ENCODE measurements around the gene FGFRL1. TPM values are rescaled to one million over a fixed set of nuclear protein-coding genes. Genes with fewer than 3 reads are reported as not detected.

Gene FGFRL1
- total RNA-seq, 6 experiments from 2014 or later, result 27.9 to 60.1 (median 45.7) TPM

DNA sequence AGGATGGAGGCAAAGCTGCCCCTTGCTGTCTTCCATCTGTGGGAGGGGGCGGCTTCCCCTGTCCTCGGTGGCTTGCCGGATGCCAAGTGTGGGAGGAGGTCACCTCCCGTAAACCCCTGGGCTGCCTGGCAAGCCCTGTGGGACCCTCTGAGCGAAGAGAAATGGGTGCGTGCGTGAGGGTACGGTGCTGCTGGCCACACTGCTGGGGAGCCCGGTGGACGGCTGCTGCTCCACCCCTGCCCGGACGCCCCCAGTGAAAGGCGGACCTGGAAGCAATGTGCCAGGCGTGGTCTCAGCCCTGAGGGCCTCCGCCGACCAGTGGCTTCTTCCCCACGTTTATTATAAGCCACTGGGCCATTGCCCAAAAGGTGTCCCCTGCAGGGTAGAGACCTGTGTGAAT is 29.1 kb upstream of the FGFRL1 start:
- ATAC-seq (no peak), DNase-seq (no peak)

DNA sequence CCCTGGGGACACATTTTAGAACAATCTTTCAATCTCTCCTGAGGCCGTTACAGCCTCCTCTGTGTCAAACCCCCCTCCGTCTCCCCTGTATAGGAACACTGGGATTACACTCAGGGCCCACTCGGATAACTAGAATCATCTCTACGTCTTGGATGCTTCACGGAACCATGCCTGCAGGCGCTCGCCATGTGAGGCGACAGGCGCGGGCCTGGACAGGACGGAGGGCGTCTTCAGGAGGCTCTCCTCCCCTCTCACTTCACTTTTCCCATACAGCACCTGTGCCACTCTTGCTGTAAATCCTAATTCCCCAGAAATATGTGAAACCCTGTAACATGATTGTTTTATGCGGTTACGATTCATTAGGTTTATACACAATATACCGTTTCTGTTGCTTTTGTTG is 28.6 kb upstream of the FGFRL1 start:
- no peaks in the 10 kb centered on the region for H3K36me3 ChIP-seq
- no peak overlapping the region for H3K4me3 ChIP-seq
- 94% methylated on average over 15 of the region's 15 CpGs for WGBS (ENCODE audit: insufficient coverage, low coverage, low lambda C conversion rate, missing lambda C conversion rate)

More for the DNA sequence above, 29.1 kb upstream of the FGFRL1 start:
- H3K27me3 ChIP-seq, result no peaks in the 10 kb centered on the region
- H3K4me3 ChIP-seq, result no peak overlapping the region
- no peaks in the 10 kb centered on the region for H3K9me3 ChIP-seq
- no peak overlapping the region for H3K27ac ChIP-seq
- intact Hi-C loops (cut with DNase I), result no loop called here
- no peak for TF ChIP-seq CTCF (IDR thresholded peaks at IDR 0.05)
- no peak for TF ChIP-seq POLR2A (IDR thresholded peaks at IDR 0.05)
- no CpG with 5 or more reads among the region's 17 CpGs for WGBS (ENCODE audit: insufficient coverage, low coverage, low lambda C conversion rate, missing lambda C conversion rate)
- H3K4me1 ChIP-seq, result peaks cover 0 to 16% (median 8%) of the 10 kb centered on the region in 4 donors
- no peaks in the 10 kb centered on the region for H3K36me3 ChIP-seq

GRCh38 chr4:984336-985054 is 26.9 kb upstream of the FGFRL1 start:
- Histone ChIP-seq H3K4me1 (peaks cover 0 to 23% (median 8%) of the 10 kb centered on the region in 4 donors), H3K27ac (peak overlapping the region in 1 of 3 donors; percentile 15), H3K36me3 (peaks cover 0 to 2% (median 0%) of the 10 kb centered on the region in 4 donors), H3K27me3 (no peaks in the 10 kb centered on the region), H3K4me3 (peak overlapping the region in 2 of 3 donors; percentile 28 to 34), H3K9me3 (no peaks in the 10 kb centered on the region)
- WGBS (ENCODE audit: insufficient coverage, low coverage, low lambda C conversion rate, missing lambda C conversion rate), result 37% methylated on average over 15 of the region's 15 CpGs
- TF ChIP-seq POLR2A (IDR thresholded peaks at IDR 0.05), result no peak
- no peak for TF ChIP-seq CTCF (IDR thresholded peaks at IDR 0.05)
- intact Hi-C loops (cut with DNase I), result no loop called here
- ATAC-seq, result peak in 2 of 4 donors; percentile 17 to 21
- no peak for DNase-seq

More for the DNA sequence above, 28.6 kb upstream of the FGFRL1 start:
- Histone ChIP-seq H3K9me3 (no peaks in the 10 kb centered on the region), H3K27me3 (no peaks in the 10 kb centered on the region), H3K4me1 (peaks cover 0 to 21% (median 8%) of the 10 kb centered on the region in 4 donors), H3K27ac (no peak overlapping the region)
- no peak for DNase-seq
- TF ChIP-seq CTCF (IDR thresholded peaks at IDR 0.05), result no peak
- TF ChIP-seq POLR2A (IDR thresholded peaks at IDR 0.05), result no peak
- ATAC-seq, result no peak
- intact Hi-C loops (cut with DNase I), result no loop called here

GRCh38 chr4:985123-985830 is 26.1 kb upstream of the FGFRL1 start:
- H3K27me3 ChIP-seq, result no peaks in the 10 kb centered on the region
- H3K36me3 ChIP-seq, result peaks cover 0 to 5% (median 1%) of the 10 kb centered on the region in 4 donors
- ATAC-seq (peak; percentile 68 to 82 (median 74)), DNase-seq (peak; percentile 87 to 91 (median 90))
- H3K4me3 ChIP-seq, result peak overlapping the region in 2 of 3 donors; percentile 28 to 34
- H3K9me3 ChIP-seq, result no peaks in the 10 kb centered on the region
- H3K27ac ChIP-seq, result peak overlapping the region in 1 of 3 donors; percentile 15
- WGBS (ENCODE audit: insufficient coverage, low coverage, low lambda C conversion rate, missing lambda C conversion rate), result 34% methylated on average over 11 of the region's 23 CpGs
- TF ChIP-seq POLR2A (IDR thresholded peaks at IDR 0.05) (peak; percentile 50), CTCF (IDR thresholded peaks at IDR 0.05) (peak in 1 of 4 donors; percentile 7)
- peaks cover 0 to 23% (median 8%) of the 10 kb centered on the region in 4 donors for H3K4me1 ChIP-seq
- intact Hi-C loops (cut with DNase I), result no loop called here

Data from right lobe of liver (tissue), 6 donors.